Epithelial cell of esophagus (primary cell): ENCODE data around the gene TRIM38.
A peak's percentile ranks its signal among the peaks of the same experiment; 100 is the strongest.

ENCODE experiments used
- DNase-seq: peaks from one replicate; pipeline ENCODE4 v3.0.0; 2010; ENCODE audit warnings: low read depth
- H3K4me3 ChIP-seq: 2 replicates; pipeline ENCODE4 v1.5.1; 2011; ENCODE audit warnings: mild to moderate bottlenecking, low read length, control low read depth
- CTCF ChIP-seq: IDR thresholded peaks from 2 replicates; pipeline ENCODE4 v1.5.1; 2011; ENCODE audit warnings: low read depth, mild to moderate bottlenecking, low read length, control low read depth, inconsistent platforms; ENCODE audit not compliant: insufficient read depth; ENCODE audit errors: missing control alignments

Gene TRIM38

GRCh38 chr6:26025894-26026832 lies 63.6 kb downstream of the TRIM38 start:
- TF ChIP-seq CTCF, result peak; percentile 92
- H3K4me3 ChIP-seq, result peak overlapping the region; percentile 85
- DNase-seq, result peak; percentile 96

- TF ChIP-seq CTCF, result no peak
- peak overlapping the region; percentile 85 for H3K4me3 ChIP-seq
- peak; percentile 93 for DNase-seq
Measured at GRCh38 chr6:26026833-26027490, 64.4 kb downstream of the TRIM38 start.

DNA sequence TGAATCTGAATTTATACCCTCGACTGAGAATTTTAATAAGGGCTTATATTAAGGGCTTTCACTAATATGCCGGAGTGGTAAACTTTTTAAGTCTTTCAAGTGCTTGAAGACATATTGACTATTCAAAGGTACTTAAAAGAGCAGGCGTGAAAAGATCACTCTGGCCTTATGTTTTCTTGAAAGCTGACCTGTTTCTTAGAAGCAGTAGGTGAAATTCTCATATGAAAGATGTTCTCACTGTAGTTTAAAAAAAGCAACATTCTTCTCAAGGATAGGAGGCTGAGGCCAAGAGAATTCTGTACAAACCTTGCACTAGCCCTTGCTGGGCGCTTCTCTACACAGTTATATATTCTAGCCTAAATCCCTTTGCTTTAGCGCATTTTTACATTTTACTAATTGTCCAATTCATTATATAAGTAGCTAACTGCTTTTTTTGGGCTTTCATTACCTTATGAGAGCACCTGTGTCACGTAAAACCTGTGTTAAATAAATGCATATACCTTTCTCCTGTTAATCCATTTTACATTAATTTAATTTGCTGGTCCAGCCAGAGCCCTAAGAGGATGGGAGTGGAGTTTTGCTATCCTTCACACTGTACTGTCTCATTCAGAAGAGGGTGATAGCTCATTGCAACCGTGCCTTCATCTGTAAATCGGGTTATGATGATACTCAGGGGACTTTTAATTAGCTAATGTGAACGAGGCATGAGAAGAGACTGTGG lies 65.0 kb downstream of the TRIM38 start:
- H3K4me3 ChIP-seq, result peak overlapping the region; percentile 85
- no peak for TF ChIP-seq CTCF
- DNase-seq, result no peak

DNA sequence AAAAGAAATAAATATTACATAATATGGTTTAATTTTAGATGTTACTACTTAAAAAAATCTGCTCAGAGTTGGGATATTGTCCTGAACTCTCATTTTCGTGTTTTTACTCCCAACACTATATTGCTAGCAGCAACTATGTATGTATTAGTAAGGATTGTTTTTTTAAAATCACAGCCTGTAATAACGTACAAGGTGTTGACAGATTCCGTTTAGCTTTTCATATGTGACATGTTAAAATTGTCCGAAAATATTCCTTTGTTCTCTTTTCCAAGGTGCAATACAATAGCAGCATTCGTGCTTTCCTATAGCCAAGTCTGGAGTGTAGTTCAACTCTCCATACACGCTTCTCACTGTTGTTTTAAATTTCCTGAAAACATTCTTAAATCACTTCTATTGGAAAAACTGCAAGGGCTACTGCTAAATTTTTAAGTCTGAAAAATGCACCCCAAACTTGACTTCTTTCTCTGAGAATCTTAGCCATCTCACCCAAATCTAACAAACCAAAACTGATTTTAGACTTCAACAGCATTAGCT lies 65.7 kb downstream of the TRIM38 start:
- no peak overlapping the region for H3K4me3 ChIP-seq
- DNase-seq, result no peak
- TF ChIP-seq CTCF, result no peak

- no peak for DNase-seq
- no peak for TF ChIP-seq CTCF
- H3K4me3 ChIP-seq, result no peak overlapping the region
Measured at GRCh38 chr6:26028746-26029569, 66.4 kb downstream of the TRIM38 start.

DNA sequence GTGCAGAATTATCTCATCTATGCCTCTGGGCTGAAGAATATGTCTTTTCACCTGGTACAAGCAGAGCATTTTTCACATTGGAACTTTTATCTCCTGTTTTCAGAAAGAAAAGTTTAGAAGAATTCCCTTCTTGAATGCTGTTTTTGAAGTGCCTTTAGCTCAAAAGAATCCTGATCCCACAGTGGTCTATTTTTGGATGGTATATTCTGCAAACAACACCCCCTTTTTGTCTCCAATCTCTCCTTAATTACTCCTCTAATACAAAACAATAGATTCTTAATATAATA lies 66.9 kb downstream of the TRIM38 start:
- no peak for DNase-seq
- TF ChIP-seq CTCF, result no peak
- H3K4me3 ChIP-seq, result no peak overlapping the region
